ENCODE results near the gene KPNA6. TPM values are rescaled to one million over a fixed set of nuclear protein-coding genes. Genes with fewer than 3 reads are reported as not detected.

The KPNA6 gene
- total and polyA plus RNA-seq, 2 donors (not counting 3 experiments of a cell fraction or from before 2014, with no cell fraction given) = 22.1 to 85.6 TPM

DNA sequence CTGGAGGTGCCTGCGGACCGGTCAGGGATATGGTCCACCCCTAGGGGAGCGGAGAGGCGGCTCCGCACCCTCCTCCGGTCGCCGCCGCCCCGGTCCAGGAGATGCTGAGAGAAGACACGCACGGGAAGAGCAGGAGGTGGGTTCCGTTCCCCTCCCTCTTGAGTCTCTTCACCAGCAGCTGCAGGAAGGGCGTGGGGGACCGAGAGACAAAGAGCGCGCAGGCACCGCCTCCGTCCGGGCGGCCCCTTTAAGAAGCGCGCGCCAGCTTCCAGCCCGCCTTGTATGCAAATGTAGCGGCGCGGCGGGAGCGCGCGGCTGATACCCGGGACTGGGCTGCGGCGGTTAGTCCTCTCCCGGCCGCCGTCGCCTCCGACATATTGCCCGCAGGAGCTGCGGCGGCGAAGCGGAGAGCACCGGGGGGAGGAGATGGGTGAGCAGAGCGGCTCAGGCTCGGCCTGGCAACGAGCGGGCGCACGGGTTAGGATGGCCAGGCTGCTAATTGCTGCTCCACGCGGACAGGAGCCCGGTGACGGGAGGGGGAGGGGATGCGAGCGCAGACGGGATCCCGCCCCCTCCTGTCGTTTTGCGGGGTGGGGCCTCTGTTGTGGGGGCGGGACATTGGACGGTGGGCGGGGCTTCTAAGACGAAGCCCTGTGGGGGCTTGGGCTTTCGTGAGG lies 35.1 kb upstream of the KPNA6 start, which contains the start of gene TMEM39B:
TMEM39B (plus strand) TSS at position 318 of the 677 bp plus-strand sequence; CDS start at position 427, 109 bp downstream.
- Histone ChIP-seq H3K9me3 (replicated peaks; ENCODE audit: control insufficient read depth, insufficient read depth, low read length) (no peaks in the 10 kb centered on the region), H3K9ac (replicated peaks; ENCODE audit: extremely low read depth, insufficient read depth, low read length) (peak within 1 kb of the TSS; percentile 82), H3K79me2 (ENCODE audit: control insufficient read depth, insufficient read depth, low read length) (peaks cover 35% of the 10 kb centered on the region), H3K27ac (ENCODE audit: insufficient read depth, low read depth, low read length) (peak within 1 kb of the TSS; percentile 93), H3K36me3 (ENCODE audit: control insufficient read depth in 2 of 2, extremely low read depth in 1 of 2, insufficient read depth in 2 of 2, low read length in 2 of 2) (peaks cover 13 to 18% of the 10 kb centered on the region in 2 experiments), H3K9me1 (replicated peaks; ENCODE audit: control insufficient read depth, extremely low read depth, insufficient read depth, low read length) (no peaks in the 10 kb centered on the region), H3K4me3 (replicated peaks in 1 of 3; ENCODE audit: insufficient read depth in 1 of 3, low read depth in 1 of 3, low read length in 3 of 3) (peak within 1 kb of the TSS; percentile 74 to 78 (median 77)), H3K4me2 (ENCODE audit: insufficient read depth, low read length) (peak within 1 kb of the TSS; percentile 95), H3K4me1 (ENCODE audit: control insufficient read depth, extremely low read depth, insufficient read depth, low read length) (peaks cover 43% of the 10 kb centered on the region), H3K27me3 (ENCODE audit: control insufficient read depth in 2 of 2, insufficient read depth in 2 of 2, low read length in 2 of 2) (no peaks in the 10 kb centered on the region), H2AFZ (ENCODE audit: low read depth, low read length) (peak within 1 kb of the TSS; percentile 71), H4K20me1 (replicated peaks; ENCODE audit: control insufficient read depth, extremely low read depth, insufficient read depth, low read length) (no peaks in the 10 kb centered on the region)
- POLR2A ChIA-PET = interaction anchor here (0.5 to 2.1 kb wide), 9 partner anchors 10 to 1130 kb away, joined by 3 to 8 read pairs (median 5); partner anchors contain the start of genes KPNA6 and TXLNA
- DNase-seq (ENCODE audit: low read depth, low spot score) (peak; percentile 94), FAIRE-seq (peak; percentile 85)
- no TSS peak for BruUV-seq (replicated peaks)
- intact Hi-C loops (cut with micrococcal nuclease) = loop anchor here (1.0 to 2.0 kb wide), 4 partner anchors 36 to 322 kb away; partner anchors contain the start of genes BSDC1 and KPNA6
- dilution Hi-C loops (cut with MboI; ENCODE audit: extremely low pct_ligation_motif_present, low sequenced_read_pairs) = no loop called here
- TF ChIP-seq POLR2AphosphoS5 (IDR thresholded peaks at IDR 0.05; ENCODE audit: insufficient read depth, low read depth, low read length) (peak; percentile 74), MYC (IDR thresholded peaks at IDR 0.05; ENCODE audit: low read depth, low read length) (peak; percentile 8), GATA2 (IDR thresholded peaks at IDR 0.05; ENCODE audit: insufficient read depth, insufficient read length, low read depth, low read length) (no peak), FOS (IDR thresholded peaks at IDR 0.05; ENCODE audit: borderline replicate concordance, insufficient read depth, low read length) (peak; percentile 16), JUN (IDR thresholded peaks at IDR 0.05; ENCODE audit: borderline replicate concordance, insufficient read depth, insufficient read length, low read depth) (no peak), POLR2A (IDR thresholded peaks at IDR 0.05; ENCODE audit: low read depth, low read length) (peak; percentile 76)
- TF ChIP-seq, protein P1, sequence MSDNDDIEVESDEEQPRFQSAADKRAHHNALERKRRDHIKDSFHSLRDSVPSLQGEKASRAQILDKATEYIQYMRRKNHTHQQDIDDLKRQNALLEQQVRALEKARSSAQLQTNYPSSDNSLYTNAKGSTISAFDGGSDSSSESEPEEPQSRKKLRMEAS (IDR thresholded peaks at IDR 0.05; ENCODE audit: insufficient read depth, insufficient read length) = no peak
- TF ChIP-seq, protein P2, sequence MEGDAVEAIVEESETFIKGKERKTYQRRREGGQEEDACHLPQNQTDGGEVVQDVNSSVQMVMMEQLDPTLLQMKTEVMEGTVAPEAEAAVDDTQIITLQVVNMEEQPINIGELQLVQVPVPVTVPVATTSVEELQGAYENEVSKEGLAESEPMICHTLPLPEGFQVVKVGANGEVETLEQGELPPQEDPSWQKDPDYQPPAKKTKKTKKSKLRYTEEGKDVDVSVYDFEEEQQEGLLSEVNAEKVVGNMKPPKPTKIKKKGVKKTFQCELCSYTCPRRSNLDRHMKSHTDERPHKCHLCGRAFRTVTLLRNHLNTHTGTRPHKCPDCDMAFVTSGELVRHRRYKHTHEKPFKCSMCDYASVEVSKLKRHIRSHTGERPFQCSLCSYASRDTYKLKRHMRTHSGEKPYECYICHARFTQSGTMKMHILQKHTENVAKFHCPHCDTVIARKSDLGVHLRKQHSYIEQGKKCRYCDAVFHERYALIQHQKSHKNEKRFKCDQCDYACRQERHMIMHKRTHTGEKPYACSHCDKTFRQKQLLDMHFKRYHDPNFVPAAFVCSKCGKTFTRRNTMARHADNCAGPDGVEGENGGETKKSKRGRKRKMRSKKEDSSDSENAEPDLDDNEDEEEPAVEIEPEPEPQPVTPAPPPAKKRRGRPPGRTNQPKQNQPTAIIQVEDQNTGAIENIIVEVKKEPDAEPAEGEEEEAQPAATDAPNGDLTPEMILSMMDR (IDR thresholded peaks at IDR 0.05; ENCODE audit: extremely low read depth in 1 of 2, insufficient read depth in 1 of 2, low read depth in 1 of 2, low read length in 2 of 2) = no peak
- CTCF ChIA-PET = interaction anchor here (0.5 to 6.5 kb wide), 14 partner anchors 9 to 176 kb away, joined by 3 to 55 read pairs (median 4); partner anchors contain the start of genes KPNA6 and PTP4A2

All from endothelial cell of umbilical vein (primary cell).